ENCODE measurements around the gene PSMB7. TPM values are rescaled to one million over a fixed set of nuclear protein-coding genes. Genes with fewer than 3 reads are reported as not detected.

PSMB7 gene
- total RNA-seq, 1 experiment from 2014 or later = 403 TPM

- no peaks in the 10 kb centered on the region for H3K9me3 ChIP-seq (replicated peaks)
- no peaks in the 10 kb centered on the region for H3K27me3 ChIP-seq
- H3K27ac ChIP-seq = no peak overlapping the region
- no peaks in the 10 kb centered on the region for H3K4me1 ChIP-seq
- no peak overlapping the region for H3K4me3 ChIP-seq
- H3K36me3 ChIP-seq = no peaks in the 10 kb centered on the region
- no peak for DNase-seq
Measured at GRCh38 chr9:124450931-124451661, 35.9 kb upstream of the PSMB7 start.

DNA sequence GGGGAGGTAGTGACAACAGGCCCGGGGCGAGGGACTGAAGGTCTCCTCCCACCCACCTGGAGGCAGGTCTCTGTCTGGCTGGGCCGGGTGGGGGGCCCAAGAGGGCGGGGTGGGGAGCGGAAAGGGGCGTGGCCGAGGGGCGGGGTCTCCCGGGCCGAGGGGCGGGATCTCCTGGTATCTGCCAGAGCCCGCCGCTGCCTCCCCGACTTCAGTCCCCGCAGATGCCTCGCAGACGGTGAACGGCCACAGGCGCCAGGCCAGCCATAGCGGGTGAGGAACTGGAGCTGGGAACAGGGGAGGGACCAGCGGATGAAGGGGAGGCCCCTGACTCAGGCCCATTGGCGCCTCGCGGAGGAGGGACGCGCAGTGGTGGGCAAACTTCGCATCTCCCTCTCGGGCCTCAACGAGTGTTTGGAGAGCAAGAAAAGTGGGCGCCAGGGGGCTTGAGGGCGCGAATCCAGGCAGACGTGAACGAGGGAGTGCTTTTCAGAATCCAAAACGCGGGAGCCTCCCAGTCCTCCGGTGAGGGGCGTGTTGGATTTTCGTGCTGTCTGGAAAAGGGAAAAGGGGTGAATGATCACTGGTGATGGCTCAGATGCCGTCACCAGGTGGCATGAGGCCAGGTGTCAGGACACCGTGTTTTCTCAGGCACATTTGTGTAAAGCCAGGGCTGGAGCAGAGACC is 35.1 kb upstream of the PSMB7 start, which contains the start of gene ADGRD2:
Gene ADGRD2, plus strand, starts transcription at position 211 of the 684 bp plus-strand sequence. CDS start 1,216 bp downstream, outside the sequence.
- no peaks in the 10 kb centered on the region for H3K36me3 ChIP-seq
- DNase-seq = no peak
- H3K27me3 ChIP-seq = no peaks in the 10 kb centered on the region
- no peak within 1 kb of the TSS for H3K4me3 ChIP-seq
- H3K9me3 ChIP-seq (replicated peaks) = no peaks in the 10 kb centered on the region
- no peaks in the 10 kb centered on the region for H3K4me1 ChIP-seq
- H3K27ac ChIP-seq = no peak within 1 kb of the TSS

DNA sequence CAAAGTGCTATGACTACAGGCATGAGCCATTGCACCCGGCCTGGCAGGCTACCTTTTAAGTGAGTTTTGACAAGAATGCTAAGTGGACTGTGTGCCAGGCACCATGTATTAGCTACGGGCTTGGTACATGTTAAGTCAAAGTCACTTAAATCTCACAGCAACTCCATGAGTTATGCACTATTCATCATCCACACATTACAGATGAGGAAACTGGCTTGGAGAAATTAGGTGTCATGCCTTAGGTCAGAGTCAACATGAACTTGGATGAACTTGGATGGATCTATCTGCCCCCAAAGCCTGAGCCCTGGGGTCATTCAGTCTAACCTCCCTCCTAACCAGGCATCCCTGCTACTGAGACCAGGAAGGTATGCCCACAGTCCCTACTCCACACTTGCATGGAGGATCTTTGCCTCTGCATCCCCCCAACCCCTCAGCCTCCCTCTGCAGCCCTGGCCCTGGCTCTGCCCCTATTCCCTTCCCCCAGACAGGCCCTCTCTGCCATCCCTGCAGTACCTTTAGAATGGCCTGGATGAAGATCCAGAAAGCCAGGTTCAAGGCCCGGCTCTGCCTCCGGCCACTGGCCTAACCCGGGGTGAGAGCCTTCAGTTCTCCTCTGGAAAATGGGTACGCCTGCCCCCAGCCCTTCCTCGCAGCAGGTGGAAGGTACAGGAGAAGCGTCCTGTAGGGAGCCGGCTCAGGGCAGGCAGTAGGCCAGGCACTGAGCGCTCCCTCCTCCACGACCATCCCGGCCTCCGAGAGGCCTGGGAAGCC is 34.3 kb upstream of the PSMB7 start:
- DNase-seq = no peak
- no peak overlapping the region for H3K4me3 ChIP-seq
- H3K27ac ChIP-seq = no peak overlapping the region
- H3K36me3 ChIP-seq = no peaks in the 10 kb centered on the region
- H3K27me3 ChIP-seq = no peaks in the 10 kb centered on the region
- H3K4me1 ChIP-seq = no peaks in the 10 kb centered on the region
- H3K9me3 ChIP-seq (replicated peaks) = no peaks in the 10 kb centered on the region

DNA sequence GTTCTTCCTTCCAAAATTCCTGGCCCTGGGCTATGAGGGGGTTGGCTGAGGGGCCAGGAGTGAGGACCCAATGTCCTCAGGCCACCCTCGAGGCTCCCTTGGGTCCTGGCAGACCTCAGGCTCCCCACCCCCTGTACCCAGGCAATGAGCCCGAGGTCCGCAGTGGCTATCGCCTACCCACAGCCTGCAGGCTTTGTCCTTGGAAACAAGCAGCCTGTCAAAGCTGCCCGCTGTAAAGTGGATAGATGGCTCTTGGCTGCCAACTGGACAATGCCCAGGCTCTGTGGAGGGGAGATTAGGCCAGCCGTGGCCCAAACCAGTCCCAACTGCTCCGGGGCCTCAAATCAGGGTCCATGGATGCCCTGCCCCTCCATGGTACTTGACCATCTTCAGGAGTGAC is 32.8 kb upstream of the PSMB7 start:
- H3K36me3 ChIP-seq = no peaks in the 10 kb centered on the region
- no peaks in the 10 kb centered on the region for H3K9me3 ChIP-seq (replicated peaks)
- no peak for DNase-seq
- no peak overlapping the region for H3K27ac ChIP-seq
- no peak overlapping the region for H3K4me3 ChIP-seq
- H3K27me3 ChIP-seq = no peaks in the 10 kb centered on the region
- no peaks in the 10 kb centered on the region for H3K4me1 ChIP-seq

DNA sequence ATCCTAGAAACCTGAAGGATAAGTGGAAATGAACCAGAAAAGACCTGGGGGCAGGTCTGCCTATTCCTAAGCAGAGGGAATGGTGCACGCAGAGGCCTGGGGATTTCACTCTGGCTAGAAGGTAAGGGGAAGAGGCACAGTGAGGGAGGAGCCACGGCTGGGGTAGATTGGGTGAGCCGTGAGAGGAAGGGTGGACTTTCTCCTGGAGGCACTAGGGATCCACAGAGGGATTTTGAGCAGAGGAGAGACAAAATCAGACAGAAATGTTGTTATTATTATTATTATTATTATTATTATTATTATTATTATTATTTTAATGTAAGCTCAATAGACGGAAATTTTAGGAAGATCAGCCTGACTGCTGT is 32.0 kb upstream of the PSMB7 start:
- H3K4me3 ChIP-seq = no peak overlapping the region
- no peak for DNase-seq
- H3K27ac ChIP-seq = no peak overlapping the region
- no peaks in the 10 kb centered on the region for H3K4me1 ChIP-seq
- no peaks in the 10 kb centered on the region for H3K27me3 ChIP-seq
- H3K36me3 ChIP-seq = no peaks in the 10 kb centered on the region
- no peaks in the 10 kb centered on the region for H3K9me3 ChIP-seq (replicated peaks)

DNA sequence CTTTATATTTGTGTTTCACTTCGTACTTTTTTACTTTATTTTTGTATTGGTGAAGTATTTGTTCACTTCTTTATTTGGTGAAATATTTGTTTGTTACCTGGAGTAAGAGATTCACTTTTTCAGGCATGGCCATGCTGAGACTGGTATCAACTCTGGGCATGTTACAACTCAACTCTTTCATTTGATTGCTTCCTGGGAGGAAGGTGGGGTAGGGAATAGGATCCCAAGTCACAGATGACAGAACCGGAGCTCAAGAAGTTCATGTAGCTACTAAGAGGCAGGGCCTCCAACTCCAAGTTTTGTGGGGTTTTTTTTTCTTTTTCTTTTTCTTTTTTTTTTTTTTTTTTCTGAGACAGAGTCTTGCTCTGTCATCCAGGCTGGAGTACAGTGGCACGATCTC is 28.9 kb upstream of the PSMB7 start:
- Histone ChIP-seq H3K4me3 (no peak overlapping the region), H3K4me1 (no peaks in the 10 kb centered on the region), H3K9me3 (replicated peaks) (no peaks in the 10 kb centered on the region), H3K27me3 (no peaks in the 10 kb centered on the region), H3K27ac (no peak overlapping the region), H3K36me3 (no peaks in the 10 kb centered on the region)
- DNase-seq = no peak

DNA sequence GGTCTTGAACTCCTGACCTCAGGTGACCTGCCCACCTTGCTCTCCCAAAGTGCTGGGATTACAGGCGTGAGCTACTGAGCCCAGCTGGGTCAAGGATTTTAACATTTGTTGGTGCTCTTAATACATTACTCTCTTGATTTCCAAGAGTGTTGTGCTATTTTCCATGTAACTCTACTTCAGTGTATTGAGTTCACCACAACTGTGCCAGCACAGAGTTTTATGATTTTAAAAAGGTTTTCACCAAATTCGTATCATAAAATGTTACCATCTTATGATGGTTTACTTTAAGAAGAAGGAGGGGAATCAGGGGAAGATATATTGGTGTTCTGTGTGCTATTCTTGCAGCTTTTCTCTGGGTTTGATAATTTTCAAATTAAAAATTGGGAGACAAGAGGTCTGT is 28.4 kb upstream of the PSMB7 start:
- no peaks in the 10 kb centered on the region for H3K36me3 ChIP-seq
- no peak overlapping the region for H3K4me3 ChIP-seq
- no peak for DNase-seq
- H3K27ac ChIP-seq = no peak overlapping the region
- 0 out of 2 replicates have a peak, but pooled peaks cover 4% of the 10 kb centered on the region for H3K27me3 ChIP-seq
- no peaks in the 10 kb centered on the region for H3K4me1 ChIP-seq
- no peaks in the 10 kb centered on the region for H3K9me3 ChIP-seq (replicated peaks)

DNA sequence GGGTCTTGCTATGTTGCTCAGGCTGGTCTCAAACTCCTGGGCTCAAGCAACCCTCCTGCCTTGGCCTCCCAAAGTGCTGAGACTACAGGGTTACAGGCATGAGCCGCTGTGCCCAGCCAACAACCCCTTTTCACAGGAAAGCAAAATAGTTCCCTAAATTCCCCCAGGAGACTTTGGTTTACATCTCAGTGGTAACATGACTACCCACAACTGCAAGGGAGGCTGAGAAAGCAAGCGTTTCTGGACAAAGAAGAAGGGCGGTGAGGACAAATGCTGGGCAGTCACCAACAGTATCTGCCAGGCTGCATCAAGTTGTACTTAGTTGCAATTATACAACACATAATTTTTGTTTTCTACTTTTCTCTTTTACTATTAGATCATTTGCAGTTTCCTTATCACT is 27.6 kb upstream of the PSMB7 start:
- DNase-seq = no peak
- Histone ChIP-seq H3K27me3 (0 out of 2 replicates have a peak, but pooled peaks cover 4% of the 10 kb centered on the region), H3K36me3 (no peaks in the 10 kb centered on the region), H3K9me3 (replicated peaks) (no peaks in the 10 kb centered on the region), H3K27ac (no peak overlapping the region), H3K4me1 (no peaks in the 10 kb centered on the region), H3K4me3 (no peak overlapping the region)

GRCh38 chr9:124442379-124442778 is 27.1 kb upstream of the PSMB7 start:
- H3K4me1 ChIP-seq = no peaks in the 10 kb centered on the region
- no peak overlapping the region for H3K4me3 ChIP-seq
- 0 out of 2 replicates have a peak, but pooled peaks cover 4% of the 10 kb centered on the region for H3K27me3 ChIP-seq
- DNase-seq = no peak
- no peaks in the 10 kb centered on the region for H3K9me3 ChIP-seq (replicated peaks)
- H3K36me3 ChIP-seq = no peaks in the 10 kb centered on the region
- no peak overlapping the region for H3K27ac ChIP-seq

GRCh38 chr9:124441291-124441690 is 26.0 kb upstream of the PSMB7 start:
- no peak overlapping the region for H3K27ac ChIP-seq
- 0 out of 2 replicates have a peak, but pooled peaks cover 4% of the 10 kb centered on the region for H3K27me3 ChIP-seq
- H3K4me3 ChIP-seq = no peak overlapping the region
- H3K36me3 ChIP-seq = no peaks in the 10 kb centered on the region
- H3K4me1 ChIP-seq = no peaks in the 10 kb centered on the region
- DNase-seq = no peak
- no peaks in the 10 kb centered on the region for H3K9me3 ChIP-seq (replicated peaks)

DNA sequence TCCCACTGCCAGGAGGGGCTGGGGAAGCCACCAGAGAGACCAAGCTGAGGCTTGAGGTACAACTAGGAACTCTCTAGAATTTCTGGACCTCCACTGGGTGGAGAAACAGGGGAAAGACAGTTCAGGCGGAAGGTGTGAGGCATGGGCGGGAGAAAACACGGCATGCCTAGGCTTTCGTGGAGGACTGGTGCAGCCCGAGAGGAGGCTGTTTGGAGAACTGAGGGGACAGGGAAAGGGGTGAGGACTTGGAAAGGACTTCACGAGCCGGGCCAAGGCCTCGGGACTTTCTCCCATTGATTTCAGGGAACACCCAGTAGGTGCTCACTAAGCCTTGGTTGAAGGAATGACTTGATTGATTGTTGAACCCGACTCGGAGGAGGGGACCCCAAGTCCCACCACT is 25.5 kb upstream of the PSMB7 start:
- H3K4me1 ChIP-seq = no peaks in the 10 kb centered on the region
- 0 out of 2 replicates have a peak, but pooled peaks cover 4% of the 10 kb centered on the region for H3K27me3 ChIP-seq
- no peak for DNase-seq
- no peak overlapping the region for H3K4me3 ChIP-seq
- H3K9me3 ChIP-seq (replicated peaks) = no peaks in the 10 kb centered on the region
- no peaks in the 10 kb centered on the region for H3K36me3 ChIP-seq
- no peak overlapping the region for H3K27ac ChIP-seq

- Histone ChIP-seq H3K36me3 (no peaks in the 10 kb centered on the region), H3K9me3 (replicated peaks) (no peaks in the 10 kb centered on the region), H3K27me3 (0 out of 2 replicates have a peak, but pooled peaks cover 4% of the 10 kb centered on the region), H3K4me1 (no peaks in the 10 kb centered on the region), H3K4me3 (no peak overlapping the region), H3K27ac (no peak overlapping the region)
- DNase-seq = no peak
Measured at GRCh38 chr9:124439686-124440243, 24.5 kb upstream of the PSMB7 start.

DNA sequence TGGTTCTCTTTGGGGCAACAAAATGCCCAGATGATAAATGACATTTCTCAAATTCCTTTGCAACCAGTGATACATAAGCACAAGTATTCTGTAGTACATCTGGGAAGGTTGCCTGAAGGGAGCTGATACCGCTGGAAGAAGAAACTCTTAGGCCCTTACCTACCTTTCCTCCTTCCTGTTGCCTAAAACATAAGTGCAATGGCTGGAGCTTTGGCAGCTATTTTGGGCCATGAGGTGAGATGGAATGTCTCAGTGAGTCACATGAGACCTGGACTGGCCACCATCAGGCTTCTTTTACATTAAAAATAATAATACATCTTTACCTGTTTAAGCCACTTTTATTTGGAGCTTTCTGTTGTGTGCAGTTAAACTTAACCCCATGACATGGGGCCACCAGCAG is 23.8 kb upstream of the PSMB7 start:
- H3K27ac ChIP-seq = no peak overlapping the region
- H3K27me3 ChIP-seq = 0 out of 2 replicates have a peak, but pooled peaks cover 4% of the 10 kb centered on the region
- H3K36me3 ChIP-seq = no peaks in the 10 kb centered on the region
- DNase-seq = no peak
- no peaks in the 10 kb centered on the region for H3K4me1 ChIP-seq
- H3K9me3 ChIP-seq (replicated peaks) = no peaks in the 10 kb centered on the region
- H3K4me3 ChIP-seq = no peak overlapping the region

DNA sequence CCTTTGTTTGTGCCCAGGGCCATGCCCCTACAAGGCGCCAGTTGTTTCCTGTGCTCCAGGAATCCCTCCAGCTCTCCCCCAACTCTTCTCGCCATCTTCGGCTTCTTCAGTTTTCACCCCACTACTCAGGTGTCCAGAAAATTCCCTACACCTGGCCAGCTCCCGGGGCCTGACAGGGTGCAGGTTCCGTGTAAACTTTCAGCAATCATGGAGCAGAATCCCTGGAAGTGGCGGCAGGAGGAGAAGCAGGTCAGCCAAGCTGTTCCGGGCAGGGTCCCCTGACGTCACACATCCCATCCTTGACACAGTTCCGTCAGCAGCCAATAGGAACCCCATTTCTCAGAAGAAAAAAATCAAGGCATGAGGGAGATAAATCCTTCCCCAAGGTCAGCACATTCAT is 22.8 kb upstream of the PSMB7 start:
- DNase-seq = no peak
- no peaks in the 10 kb centered on the region for H3K4me1 ChIP-seq

GRCh38 chr9:124437086-124437485 is 21.8 kb upstream of the PSMB7 start:
- DNase-seq = no peak
- no peak overlapping the region for H3K27ac ChIP-seq
- H3K27me3 ChIP-seq = 0 out of 2 replicates have a peak, but pooled peaks cover 4% of the 10 kb centered on the region
- no peaks in the 10 kb centered on the region for H3K9me3 ChIP-seq (replicated peaks)
- no peaks in the 10 kb centered on the region for H3K36me3 ChIP-seq
- H3K4me1 ChIP-seq = no peaks in the 10 kb centered on the region
- H3K4me3 ChIP-seq = no peak overlapping the region

More for the DNA sequence above, 22.8 kb upstream of the PSMB7 start:
- H3K9me3 ChIP-seq (replicated peaks) = no peaks in the 10 kb centered on the region
- H3K4me3 ChIP-seq = no peak overlapping the region
- no peaks in the 10 kb centered on the region for H3K36me3 ChIP-seq
- no peak overlapping the region for H3K27ac ChIP-seq
- 0 out of 2 replicates have a peak, but pooled peaks cover 4% of the 10 kb centered on the region for H3K27me3 ChIP-seq

All from SJCRH30 (cell line).